Astrocyte (in vitro differentiated cells and primary cell): ENCODE results near the gene GPR137B. TPM values are rescaled to one million over a fixed set of nuclear protein-coding genes. Genes with fewer than 3 reads are reported as not detected.
"Not testable (repeated sequence)": the region's sequence is repeated elsewhere in the genome, so short reads cannot be mapped to it uniquely, and the experiment has no call there.

Experiments
- DNase-seq: peaks from one replicate; pipeline ENCODE4 v3.0.0-alpha.2; 2010; ENCODE audit warnings: low read depth
- FAIRE-seq: peaks from 2 replicates; lab custom pipeline; 2011; peaks lifted over from hg19 to GRCh38; lab: Jason Lieb, UNC
- H2AFZ ChIP-seq: 2 replicates; pipeline ENCODE4 v1.6.0; 2012; ENCODE audit warnings: low read depth, low read length, inconsistent platforms
- H3K27ac ChIP-seq: 2 replicates; pipeline ENCODE4 v1.5.1; 2011; ENCODE audit warnings: low read depth, low read length, inconsistent platforms
- H3K27me3 ChIP-seq: 2 replicates; pipeline ENCODE4 v1.6.0; 2011; ENCODE audit warnings: low read length, inconsistent platforms; ENCODE audit not compliant: insufficient read depth
- H3K36me3 ChIP-seq: 2 replicates; pipeline ENCODE4 v1.5.1; 2011; ENCODE audit warnings: low read length, inconsistent platforms; ENCODE audit not compliant: insufficient read depth
- H3K4me1 ChIP-seq: 2 replicates; pipeline ENCODE4 v1.5.1; 2011; ENCODE audit warnings: low read length, inconsistent platforms; ENCODE audit not compliant: insufficient read depth
- H3K4me2 ChIP-seq: 2 replicates; pipeline ENCODE4 v1.6.0; 2012; ENCODE audit warnings: low read length, inconsistent platforms
- H3K4me3 ChIP-seq: 2 replicates; pipeline ENCODE4 v1.5.1; 2011; ENCODE audit warnings: low read depth, mild to moderate bottlenecking, low read length, inconsistent platforms; ENCODE audit not compliant: insufficient read depth
- H3K79me2 ChIP-seq: 2 replicates; pipeline ENCODE4 v1.6.0; 2012; ENCODE audit warnings: mild to moderate bottlenecking, low read length, inconsistent platforms; ENCODE audit not compliant: insufficient read depth
- H3K9ac ChIP-seq: 2 replicates; pipeline ENCODE4 v1.6.0; 2012; ENCODE audit warnings: mild to moderate bottlenecking, low read length, inconsistent platforms
- H3K9me3 ChIP-seq: 2 replicates; pipeline ENCODE4 v1.5.1; 2012; ENCODE audit warnings: low read depth, mild to moderate bottlenecking, low read length, inconsistent platforms; ENCODE audit not compliant: insufficient read depth
- H4K20me1 ChIP-seq: 2 replicates; pipeline ENCODE4 v1.6.0; 2012; ENCODE audit warnings: low read length, inconsistent platforms; ENCODE audit not compliant: insufficient read depth
- H3K27ac Mint-ChIP-seq: one replicate; pipeline ENCODE4 v1.8.0; 2021; ENCODE audit warnings: mild to moderate bottlenecking, mixed read lengths; ENCODE audit not compliant: unreplicated experiment
- H3K27me3 Mint-ChIP-seq: one replicate; pipeline ENCODE4 v1.8.0; 2021; ENCODE audit warnings: low read depth, mixed read lengths; ENCODE audit not compliant: unreplicated experiment
- H3K36me3 Mint-ChIP-seq: one replicate; pipeline ENCODE4 v1.8.0; 2021; ENCODE audit warnings: low read depth, mixed read lengths; ENCODE audit not compliant: unreplicated experiment
- H3K4me1 Mint-ChIP-seq: one replicate; pipeline ENCODE4 v1.8.0; 2021; ENCODE audit warnings: low read depth, mixed read lengths; ENCODE audit not compliant: unreplicated experiment
- H3K4me3 Mint-ChIP-seq: one replicate; pipeline ENCODE4 v1.8.0; 2021; ENCODE audit warnings: mild to moderate bottlenecking, moderate library complexity, mixed read lengths; ENCODE audit not compliant: unreplicated experiment
- H3K9me3 Mint-ChIP-seq: one replicate; pipeline ENCODE4 v1.8.0; 2021; ENCODE audit warnings: mild to moderate bottlenecking, mixed read lengths; ENCODE audit not compliant: unreplicated experiment
- CTCF ChIP-seq: IDR thresholded peaks from 2 replicates; pipeline ENCODE4 v1.5.1; 2011; ENCODE audit warnings: low read depth, mild to moderate bottlenecking, inconsistent platforms, low read length, moderate library complexity; ENCODE audit not compliant: insufficient read depth
- EZH2 ChIP-seq: IDR thresholded peaks from 2 replicates; pipeline ENCODE4 v1.6.1; 2012; ENCODE audit warnings: mild to moderate bottlenecking, low read length, inconsistent platforms; ENCODE audit not compliant: insufficient read depth
- total RNA-seq: library from RNA; stranded (reverse); gene quantifications from 2 replicates; pipeline ENCODE4 v1.2.1, GENCODE V29; 2021

The GPR137B gene
- total RNA-seq, 1 donor from 2014 or later: 12.9 TPM

DNA sequence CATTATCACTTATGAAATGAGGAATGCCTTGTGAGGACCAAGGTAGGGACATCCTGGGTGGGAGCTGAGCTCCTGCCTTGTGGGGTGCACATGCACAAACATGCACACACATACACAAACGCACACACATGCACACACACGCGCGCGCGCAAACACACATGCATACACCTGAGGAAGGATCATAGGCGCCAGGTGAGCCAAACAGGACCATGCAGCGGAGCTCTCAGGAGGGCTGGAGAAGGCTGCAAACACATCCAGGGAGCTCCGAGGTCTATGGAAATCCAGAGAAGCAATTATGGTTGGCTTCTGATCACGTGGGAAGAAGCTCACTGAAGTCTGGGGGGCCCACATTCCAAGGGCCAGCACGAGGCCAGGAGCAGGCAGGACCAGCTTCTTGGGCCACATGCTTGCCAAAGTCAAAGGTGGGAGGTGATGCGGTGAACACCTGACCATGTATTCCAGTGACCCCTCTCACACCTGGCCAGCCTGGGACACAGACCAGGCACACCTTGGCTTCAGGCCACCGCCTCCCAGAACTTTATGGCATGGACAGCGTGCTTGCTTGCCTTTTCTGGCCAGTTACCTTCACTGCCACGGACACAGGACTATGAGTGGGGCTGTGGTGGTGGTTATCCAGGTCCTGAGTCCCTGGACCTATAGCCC lies 13.6 kb downstream of the GPR137B start:
- no peak overlapping the region for H3K4me3 ChIP-seq
- H2AFZ ChIP-seq: no peak overlapping the region
- Mint-ChIP-seq H3K4me3 (no peak overlapping the region), H3K36me3 (peaks cover 3% of the 10 kb centered on the region), H3K27ac (no peak overlapping the region), H3K9me3 (peaks cover 3% of the 10 kb centered on the region), H3K4me1 (no peaks in the 10 kb centered on the region), H3K27me3 (no peaks in the 10 kb centered on the region)
- FAIRE-seq (no peak), DNase-seq (no peak)
- TF ChIP-seq CTCF: no peak
- no peak for TF ChIP-seq EZH2
- H3K27me3 ChIP-seq: no peaks in the 10 kb centered on the region
- H3K36me3 ChIP-seq: no peaks in the 10 kb centered on the region
- H3K9me3 ChIP-seq: peaks cover 1% of the 10 kb centered on the region
- no peak overlapping the region for H3K4me2 ChIP-seq
- H3K27ac ChIP-seq: no peak overlapping the region
- no peaks in the 10 kb centered on the region for H3K4me1 ChIP-seq
- H4K20me1 ChIP-seq: peaks cover 4% of the 10 kb centered on the region
- H3K79me2 ChIP-seq: no peaks in the 10 kb centered on the region
- no peak overlapping the region for H3K9ac ChIP-seq

GRCh38 chr1:236156512-236157208 lies 14.3 kb downstream of the GPR137B start:
- FAIRE-seq: no peak
- H3K27me3 Mint-ChIP-seq: no peaks in the 10 kb centered on the region
- Histone ChIP-seq H3K27ac (no peak overlapping the region), H3K4me3 (no peak overlapping the region), H3K4me2 (no peak overlapping the region), H3K9me3 (peaks cover 5% of the 10 kb centered on the region), H3K9ac (no peak overlapping the region), H4K20me1 (peaks cover 4% of the 10 kb centered on the region), H3K36me3 (no peaks in the 10 kb centered on the region), H2AFZ (no peak overlapping the region), H3K79me2 (no peaks in the 10 kb centered on the region), H3K27me3 (no peaks in the 10 kb centered on the region), H3K4me1 (no peaks in the 10 kb centered on the region)
- H3K4me1 Mint-ChIP-seq: no peaks in the 10 kb centered on the region
- H3K9me3 Mint-ChIP-seq: peaks cover 9% of the 10 kb centered on the region
- no peak overlapping the region for H3K27ac Mint-ChIP-seq
- TF ChIP-seq EZH2 (no peak), CTCF (no peak)
- no peak overlapping the region for H3K4me3 Mint-ChIP-seq
- peaks cover 7% of the 10 kb centered on the region for H3K36me3 Mint-ChIP-seq
- no peak for DNase-seq

- DNase-seq, H3K79me2 ChIP-seq, H3K27me3 ChIP-seq, H3K9me3 ChIP-seq, H3K4me1 ChIP-seq, H3K27ac ChIP-seq, H3K27me3 Mint-ChIP-seq, H3K4me3 Mint-ChIP-seq, H4K20me1 ChIP-seq, H2AFZ ChIP-seq, FAIRE-seq, H3K4me2 ChIP-seq, H3K4me1 Mint-ChIP-seq, H3K36me3 ChIP-seq, H3K9ac ChIP-seq, H3K27ac Mint-ChIP-seq, H3K4me3 ChIP-seq: not testable (repeated sequence)
- Mint-ChIP-seq H3K9me3 (peaks cover 14% of the 10 kb centered on the region), H3K36me3 (peaks cover 18% of the 10 kb centered on the region)
Observed at GRCh38 chr1:236158072-236158471, 15.7 kb downstream of the GPR137B start.
